Hematopoietic multipotent progenitor cell (in vitro differentiated cells): ENCODE results near the gene TMEM107. TPM values are rescaled to one million over a fixed set of nuclear protein-coding genes. Genes with fewer than 3 reads are reported as not detected.

ENCODE experiments used
- DNase-seq, 3 donors: peaks; one replicate each; pipeline ENCODE4 v3.0.0-alpha.2; 2011 to 2015; ENCODE audit warnings: low read depth in 2 of 3, low spot score in 2 of 3
- total RNA-seq: library from RNA; depleted of rRNA; stranded (reverse); fragments of >200 nt; gene quantifications from one replicate; pipeline ENCODE4 v1.2.3, GENCODE V29; 2012

TMEM107 gene
- total RNA-seq, 1 donor = 251 TPM

DNA sequence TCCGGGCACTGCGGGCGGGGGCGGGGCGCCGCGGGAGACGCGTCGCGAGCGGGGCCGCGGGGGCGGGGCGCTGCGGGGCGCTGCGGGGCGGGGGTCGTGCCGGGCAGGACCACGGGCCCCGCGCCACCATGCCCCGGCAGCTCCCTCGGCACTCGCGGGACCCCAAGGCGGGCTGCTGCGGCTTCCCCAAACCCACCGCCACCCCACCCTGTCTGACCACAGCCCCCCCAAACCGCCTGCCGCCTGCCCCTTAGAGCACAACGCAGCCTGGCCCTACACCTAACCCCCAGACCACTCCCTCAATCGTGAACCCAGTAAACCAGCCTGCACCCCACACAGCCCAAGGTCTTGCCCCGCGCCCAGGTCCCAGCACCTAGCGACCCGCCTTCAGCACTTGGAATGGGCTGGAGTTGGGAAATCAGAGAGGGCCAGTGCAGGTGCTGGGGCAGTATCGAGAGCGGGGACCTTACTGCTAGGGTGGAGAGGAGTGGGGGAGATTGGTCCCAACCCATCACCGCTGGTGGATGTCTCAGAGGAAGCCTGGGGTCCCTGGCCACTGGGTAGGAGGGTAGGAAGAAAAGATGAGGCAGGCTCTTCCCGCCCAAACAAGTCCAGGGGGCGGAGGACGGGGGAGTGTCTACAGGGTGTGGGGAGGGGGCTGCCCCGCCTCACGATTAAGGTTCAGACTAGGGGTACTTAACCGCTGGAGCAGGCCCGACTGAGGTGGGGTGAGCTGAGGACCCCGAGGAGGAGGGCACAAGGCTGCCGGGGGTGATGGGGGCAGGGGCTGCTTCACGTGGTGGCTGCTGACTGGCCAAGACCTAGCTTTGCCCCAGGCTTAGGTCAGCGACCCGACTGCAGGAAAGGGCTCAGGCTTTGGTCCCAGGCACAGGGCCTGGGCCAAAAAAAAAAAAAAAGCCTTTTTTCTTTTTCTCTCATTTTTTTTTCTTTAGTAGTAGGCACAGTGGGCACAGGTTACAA is 12.9 kb downstream of the TMEM107 start:
- DNase-seq = no peak

DNA sequence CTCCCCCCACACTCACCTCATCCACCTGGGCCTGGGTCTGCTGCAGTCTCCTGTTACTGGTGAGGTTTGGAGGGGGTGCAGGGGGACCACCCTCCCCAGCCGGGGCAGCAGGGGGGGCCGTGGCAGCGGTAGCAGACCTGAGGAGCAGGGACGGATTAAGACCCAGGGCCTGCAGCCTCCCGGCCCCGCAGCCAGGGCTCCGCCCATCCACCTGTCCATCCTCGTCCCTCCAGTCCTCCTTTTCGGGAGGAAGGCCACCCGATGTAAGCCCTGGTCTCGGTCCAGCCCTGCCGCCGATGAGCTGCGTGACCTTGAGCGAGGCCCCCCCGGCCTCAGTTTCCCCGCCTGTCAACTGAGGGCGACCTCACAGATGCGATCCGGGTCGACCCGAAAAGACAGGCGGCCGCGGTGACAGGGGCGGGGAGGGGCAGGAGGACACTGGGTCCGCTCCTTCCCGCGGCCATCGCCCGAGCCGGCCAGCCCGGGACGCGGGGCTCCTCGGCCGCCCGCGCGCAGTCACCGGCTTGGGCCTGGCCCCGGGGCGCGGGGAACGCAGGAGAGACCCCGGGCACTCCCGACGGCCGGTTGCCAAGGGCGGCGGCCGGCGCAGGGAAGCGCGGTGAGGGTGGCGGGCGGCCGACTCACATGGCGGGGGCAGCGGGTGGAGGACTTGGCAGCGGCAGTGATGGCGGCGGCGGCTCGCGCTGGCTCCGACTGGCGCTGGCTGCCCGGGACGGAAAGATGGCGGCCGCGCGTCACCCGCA is 13.8 kb downstream of the TMEM107 start, which contains the start of gene VAMP2:
Gene VAMP2 (minus strand): TSS at position 716 of the 764 bp plus-strand sequence. CDS start 69 bp downstream, at position 647.
- peak; percentile 68 to 80 (median 78) for DNase-seq

DNA sequence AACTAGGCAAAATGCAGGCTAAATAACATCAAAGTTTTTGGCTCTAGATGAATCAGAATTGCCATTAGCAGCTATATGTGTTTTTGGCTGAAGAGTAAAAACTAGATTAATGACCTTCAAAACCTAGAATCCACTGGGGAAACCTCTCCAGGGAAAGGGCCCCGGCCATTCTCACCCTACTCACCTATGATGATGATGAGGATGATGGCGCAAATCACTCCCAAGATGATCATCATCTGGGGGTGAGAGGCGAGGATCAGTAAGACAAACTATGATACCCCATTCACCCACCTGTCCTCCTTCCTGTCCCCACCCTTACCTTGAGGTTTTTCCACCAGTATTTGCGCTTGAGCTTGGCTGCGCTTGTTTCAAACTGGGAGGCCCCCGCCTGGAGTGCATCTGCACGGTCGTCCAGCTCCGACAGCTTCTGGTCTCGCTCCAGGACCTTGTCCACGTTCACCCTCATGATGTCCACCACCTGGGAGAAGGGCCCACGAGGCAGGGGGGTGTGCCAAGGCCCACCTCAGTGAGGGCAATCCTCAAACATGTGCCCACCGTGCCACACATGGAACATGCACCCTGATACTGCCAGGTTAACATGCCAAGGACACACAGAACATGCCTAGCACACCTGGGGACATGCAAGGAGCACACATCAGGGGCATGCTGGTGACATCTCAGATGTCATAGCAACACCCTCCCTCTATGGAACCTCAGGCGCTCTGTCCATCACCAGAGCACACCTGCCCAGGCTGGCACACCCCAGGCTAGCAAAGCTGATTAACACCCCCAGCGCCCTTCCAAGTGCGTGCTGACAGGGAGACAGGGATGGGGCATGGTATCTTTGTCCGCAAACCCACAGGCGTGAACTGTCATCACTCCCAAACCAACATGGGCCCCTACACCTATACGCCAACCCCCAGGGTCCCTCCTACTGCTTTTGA is 14.6 kb downstream of the TMEM107 start:
- no peak for DNase-seq

DNA sequence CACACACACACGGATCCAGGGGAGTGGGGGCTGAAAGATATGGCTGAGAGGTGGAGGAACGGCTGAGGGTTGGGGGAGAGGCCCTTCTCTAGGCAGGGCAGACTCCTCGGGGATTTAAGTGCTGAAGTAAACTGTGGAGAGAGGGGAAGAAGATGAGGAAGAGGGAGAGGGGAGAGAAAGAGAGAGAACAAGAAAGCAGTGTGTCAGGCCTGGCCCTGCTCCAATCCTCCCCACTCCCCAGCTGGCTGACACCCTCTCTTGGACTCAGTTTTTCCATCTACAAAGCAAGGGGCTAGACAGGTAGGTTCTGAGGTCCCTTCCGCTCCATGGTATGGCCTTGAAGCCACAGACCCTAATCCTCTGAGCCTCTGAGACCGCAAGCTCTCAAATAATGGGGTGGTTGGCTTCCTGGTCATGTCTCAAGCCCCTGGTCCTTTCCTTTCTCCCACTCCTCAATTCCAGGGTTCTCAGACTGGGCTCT is 15.4 kb downstream of the TMEM107 start:
- DNase-seq = no peak

DNA sequence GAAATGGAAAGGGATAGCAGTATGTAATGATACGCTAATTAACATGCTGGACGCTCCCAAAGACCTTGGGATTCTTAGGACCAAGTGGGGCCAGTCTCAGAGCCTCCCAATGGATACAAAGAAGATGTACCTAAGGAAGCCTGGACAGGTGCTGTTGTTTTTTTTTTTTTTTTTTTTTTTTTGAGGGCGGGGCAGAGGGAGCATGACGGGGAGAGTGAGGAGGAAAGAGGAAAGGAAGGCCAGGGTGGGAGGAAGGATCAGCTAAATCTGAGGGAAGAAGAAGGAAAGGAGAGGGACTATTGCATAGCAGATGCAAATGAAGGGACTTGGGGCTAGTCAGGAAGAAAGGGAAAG is 16.0 kb downstream of the TMEM107 start:
- no peak for DNase-seq

DNA sequence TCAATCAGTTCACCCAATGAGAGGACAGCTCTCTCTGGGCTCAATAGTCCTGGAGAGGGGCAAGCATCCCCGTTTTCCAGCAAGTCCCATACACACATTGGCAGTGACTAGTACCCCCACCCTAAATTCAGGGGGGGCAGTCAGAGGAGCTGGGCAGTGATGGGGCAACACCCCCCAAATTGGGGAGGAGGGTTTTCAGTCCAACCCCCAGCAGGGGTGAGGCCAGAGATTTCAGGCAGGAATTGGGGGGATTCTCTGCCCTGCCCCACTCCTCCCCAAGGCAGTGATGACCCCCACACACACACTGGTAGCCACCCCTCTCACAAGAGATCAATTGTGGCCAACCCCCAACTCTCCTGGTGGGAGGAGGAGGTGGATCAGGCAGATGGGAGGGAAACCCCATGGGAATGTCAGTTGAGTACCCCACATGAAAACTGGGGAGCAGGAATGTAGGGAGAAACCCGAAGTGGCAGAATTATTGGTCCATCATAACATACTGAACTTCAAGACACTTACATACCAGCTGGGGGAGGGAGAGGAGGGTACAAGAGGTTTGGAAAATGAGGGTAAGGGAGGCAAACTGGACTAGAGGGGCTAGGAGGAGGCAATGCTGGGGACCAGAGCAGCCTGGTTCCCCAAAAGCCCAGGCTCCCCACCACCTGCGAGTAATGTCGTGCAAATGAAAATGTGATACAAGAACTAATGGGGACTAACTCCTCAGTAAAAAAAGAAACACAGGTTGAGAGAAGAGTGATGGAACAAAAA is 16.5 kb downstream of the TMEM107 start:
- no peak for DNase-seq

DNA sequence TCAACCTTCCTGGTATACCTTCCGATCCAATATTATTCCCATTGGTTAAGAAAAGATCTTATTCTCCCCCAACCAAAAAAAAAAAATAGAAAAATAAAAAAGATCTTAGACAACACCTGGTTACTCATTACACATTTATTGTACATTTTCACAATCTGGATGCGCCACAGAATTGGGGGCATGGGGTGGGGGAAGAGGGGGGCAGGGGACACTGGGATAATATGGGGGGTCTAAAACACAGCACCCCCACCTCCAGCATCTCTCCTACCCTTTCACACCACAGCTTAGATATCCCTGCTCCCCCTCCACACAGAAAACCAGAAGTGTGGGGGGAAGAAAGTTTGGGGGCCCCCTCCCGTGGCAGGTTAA is 17.2 kb downstream of the TMEM107 start:
- no peak for DNase-seq

DNA sequence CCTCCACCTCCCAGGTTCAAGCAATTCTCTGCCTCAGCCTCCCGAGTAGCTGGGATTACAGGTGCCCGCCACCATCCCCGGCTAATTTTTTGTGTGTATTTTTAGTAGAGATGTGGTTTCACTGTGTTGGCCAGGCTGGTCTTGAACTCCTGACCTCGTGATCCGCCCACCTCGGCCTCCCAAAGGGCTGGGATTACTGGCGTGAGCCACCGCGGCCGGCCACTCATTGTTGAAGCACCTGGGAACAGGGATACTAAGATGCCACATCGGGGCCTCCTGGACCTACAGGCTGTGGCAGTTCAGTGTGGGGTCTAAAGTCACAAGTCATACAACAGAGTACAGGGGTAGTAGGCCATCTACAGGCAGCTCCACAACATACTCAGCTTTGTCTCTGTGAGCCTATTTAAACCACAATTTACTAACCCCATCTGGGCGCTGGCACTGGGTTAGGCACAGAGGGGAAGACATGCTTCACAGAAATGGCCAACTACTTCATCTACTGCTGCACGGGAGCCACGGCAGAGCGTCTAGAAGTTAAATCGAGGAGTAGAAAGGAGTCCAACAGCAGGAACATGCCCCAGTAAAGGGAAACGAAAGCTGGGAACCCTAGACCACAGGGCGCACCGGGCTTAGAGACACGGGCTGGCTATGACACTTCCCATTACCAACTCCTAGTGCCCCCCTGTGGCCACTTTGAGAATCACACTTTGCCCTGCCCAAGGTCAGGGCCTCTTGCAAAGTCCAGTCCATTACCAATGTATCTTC is 17.7 kb downstream of the TMEM107 start:
- DNase-seq = peak; percentile 74 to 90 (median 83)

DNA sequence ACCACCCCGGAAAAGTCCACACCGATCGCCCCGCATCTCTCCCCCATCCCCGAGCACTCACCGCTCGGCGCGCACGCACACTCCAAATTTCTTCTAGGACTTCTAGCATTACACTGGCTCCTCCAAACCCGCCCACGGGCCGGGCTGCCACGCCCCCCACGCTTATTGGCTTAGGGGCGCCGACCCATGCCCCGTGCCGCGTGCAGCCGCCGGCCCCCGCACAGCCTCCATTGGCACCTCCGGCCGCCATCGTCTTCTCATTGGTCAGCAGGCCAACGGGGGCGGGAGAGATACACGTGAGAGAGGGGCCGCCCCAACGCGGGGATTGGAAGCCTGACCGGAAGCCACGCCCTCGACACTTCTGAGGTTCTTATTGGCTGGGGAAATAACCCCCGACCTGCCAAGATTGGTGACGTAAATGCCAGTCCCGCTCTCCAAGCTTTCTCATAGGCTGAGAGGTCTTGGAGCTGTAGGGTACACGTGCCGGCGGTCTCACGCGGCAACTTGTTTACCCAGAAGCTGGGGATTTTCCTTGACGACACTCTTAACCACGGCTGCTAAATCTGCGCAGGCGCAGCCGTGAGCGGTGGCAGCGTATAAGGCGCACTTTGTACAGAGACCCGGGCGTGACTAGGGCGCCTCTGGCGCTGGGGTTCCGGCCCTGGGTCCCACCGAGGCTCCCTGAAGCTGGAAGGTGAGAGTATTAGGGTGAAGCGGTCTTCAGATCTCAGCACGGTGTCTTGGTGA is 19.8 kb downstream of the TMEM107 start:
- peak; percentile 96 to 100 (median 100) for DNase-seq

DNA sequence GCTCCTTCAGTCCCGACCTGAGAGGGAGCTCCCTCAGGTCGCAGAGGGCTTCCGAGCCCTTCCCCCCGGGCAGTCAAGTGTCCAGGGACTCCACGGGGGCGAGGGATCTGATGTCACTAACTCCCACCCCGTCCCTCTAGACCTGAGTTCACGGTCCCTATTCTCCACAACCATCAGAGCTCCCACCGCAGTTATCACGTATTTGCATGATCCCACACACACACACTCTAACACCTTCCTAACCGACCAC is 20.3 kb downstream of the TMEM107 start:
- DNase-seq = no peak

DNA sequence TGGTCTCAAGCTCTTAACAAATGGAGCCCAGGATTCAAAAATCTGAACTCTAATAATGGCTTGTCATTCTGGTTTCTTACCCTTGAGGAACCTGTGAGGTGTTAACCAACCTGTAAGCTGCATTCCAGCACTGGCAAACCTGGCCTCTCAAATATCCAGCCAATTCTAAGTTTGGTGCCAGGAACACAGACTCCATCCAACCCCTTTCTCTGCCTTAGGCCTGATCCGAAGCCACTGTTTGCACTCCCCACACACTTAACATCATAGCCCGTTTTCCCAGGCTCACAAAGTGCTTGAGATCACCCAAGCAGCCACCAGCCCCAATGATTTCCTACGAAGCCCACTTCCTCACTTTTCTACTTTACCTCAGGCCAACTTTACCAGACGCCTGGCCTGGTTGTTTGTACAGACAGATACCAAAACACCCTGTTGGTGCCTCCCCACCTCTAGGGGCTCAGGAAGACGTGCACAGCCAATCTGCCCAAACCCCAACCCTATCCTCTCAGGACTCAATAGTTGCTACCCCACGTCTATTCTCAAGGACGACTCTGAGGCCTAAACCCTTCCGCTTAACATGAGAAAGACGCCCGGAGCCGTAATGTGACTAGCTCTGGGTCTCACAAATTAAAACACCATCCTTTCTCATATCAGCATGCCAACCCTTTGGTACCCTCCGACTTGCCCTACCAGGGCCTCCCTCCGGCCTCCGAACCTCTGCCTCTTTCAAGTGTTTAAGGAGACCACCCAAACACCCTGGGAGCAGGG is 20.8 kb downstream of the TMEM107 start:
- no peak for DNase-seq

DNA sequence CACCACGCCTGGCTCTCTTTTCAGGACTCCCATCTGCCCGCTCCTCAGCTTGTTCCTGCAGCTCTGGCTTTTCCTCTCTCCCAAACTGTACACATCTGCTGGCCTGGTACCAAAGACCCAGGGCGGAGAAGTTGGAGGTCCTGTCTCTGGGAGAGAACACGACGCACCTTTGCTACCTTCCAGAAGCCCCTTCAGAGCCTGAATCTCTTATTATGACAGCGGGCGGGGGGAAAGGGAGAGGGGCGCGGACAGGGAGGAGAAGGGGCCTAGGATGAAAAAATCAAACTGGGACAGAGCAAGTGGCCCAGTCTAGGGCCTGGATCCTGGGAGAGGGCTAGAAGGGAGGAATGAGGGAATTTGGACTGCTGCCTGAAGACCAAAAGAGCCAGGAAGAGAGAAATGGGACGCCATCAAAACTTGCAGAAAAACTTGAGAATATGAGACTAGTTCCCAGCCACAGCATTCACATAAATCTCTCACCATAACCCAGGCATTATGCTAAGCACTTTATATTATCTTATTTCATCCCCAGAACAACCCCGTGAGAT is 21.5 kb downstream of the TMEM107 start:
- no peak for DNase-seq

DNA sequence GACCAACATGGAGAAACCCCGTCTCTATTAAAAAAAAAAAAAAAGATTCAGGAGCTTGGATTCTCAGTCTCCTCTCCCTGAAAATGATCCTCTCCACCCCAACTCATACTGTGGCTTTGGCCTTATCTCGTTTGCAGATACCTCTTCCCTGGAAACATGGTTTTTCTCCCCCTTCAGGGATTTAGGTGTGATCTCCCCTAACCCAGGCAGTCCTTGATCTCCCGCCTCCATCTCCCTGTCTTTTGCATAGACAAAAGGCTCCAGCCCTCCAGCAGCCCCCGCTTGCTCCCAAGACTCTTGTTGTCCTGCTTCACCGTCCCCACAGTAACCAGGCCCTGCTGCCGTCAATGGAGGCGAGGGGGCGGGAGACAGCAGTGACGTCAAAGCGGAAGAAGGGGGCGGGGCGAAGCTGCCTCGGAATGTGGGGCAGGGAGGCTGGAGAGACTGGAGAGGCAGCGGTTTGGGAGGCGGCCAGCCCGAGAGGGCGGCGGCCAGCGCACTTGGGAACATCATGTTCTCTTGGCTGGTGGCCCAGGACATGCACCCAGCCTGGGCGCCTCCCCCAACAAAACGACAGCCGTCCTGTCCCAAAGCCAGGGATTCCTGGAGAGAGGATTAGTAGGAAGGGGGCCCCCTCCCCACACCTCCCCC is 22.1 kb downstream of the TMEM107 start:
- DNase-seq = peak; percentile 81 to 97 (median 92)

DNA sequence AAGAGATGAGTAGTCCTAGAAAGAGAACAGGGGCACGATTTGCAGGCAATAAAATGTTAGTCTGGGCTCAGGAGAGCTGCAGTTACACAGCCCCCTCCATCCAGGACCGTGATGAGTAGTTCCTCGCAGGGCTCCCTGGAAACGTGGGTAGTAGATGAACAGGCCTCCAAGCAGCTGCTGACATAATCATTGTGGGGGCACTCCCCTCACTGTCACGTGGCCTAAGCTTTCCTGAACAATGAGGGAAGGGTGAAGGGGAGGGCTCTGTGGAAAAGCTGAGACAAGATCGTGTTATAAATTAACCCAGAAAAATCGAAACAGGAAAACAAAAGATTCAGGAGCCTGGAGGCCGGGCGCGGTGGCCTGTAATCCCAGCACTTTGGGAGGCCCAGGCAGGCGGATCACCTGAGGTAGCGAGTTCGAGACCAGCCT is 22.6 kb downstream of the TMEM107 start:
- DNase-seq = peak in 2 of 3 donors; percentile 64 to 78

DNA sequence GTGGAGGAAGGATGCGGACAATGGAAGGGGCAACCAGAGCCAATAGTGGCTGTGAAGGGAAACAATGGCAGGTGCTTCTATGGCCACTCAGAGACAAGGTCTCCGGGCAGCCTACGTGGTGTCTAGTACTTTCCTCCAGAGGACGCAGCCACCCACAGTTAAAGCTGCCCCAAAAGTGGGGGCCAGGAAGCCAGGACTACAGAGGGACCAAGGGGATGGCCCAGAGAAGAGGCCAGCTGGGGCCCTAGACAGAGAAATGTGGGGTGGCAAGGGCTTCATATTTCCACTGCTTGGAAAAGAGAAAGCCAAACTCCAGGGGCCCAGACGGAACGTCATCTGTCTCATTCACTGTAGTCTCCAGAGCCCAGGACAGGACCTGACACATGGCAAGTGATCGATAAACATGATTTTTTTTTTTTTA is 23.1 kb downstream of the TMEM107 start:
- DNase-seq = no peak

DNA sequence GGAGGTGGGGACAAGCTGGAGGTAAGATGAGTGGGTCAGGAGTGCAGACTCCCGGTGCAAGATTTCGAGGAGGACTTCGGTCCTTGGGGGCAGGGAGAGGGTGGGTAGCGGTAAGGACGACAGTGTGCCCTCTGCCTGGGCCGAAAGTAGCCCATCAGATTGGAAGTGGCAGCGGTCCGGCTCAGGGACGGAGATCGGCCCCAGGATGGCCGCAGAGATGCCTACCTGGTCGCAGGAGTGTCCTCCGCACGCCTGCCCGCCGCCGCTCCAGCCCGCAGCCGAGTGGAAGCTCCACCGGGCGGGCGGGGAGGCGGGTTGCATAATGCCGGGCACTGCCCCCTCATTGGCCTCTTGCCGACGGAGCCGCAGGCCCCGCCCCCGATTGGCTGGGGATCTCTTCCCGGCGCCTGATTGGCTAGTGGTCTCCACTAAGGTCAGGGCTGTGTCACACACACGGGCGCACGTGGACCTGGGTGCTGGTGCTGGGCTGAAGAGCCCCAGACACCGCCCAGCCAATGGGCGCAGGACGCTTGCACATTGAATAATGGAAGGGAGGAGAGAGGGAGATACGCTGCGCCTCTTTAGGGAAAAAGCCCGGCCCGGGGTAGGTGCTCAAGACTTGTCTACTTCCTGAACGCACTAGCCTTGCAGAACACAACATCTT is 23.9 kb downstream of the TMEM107 start, which contains the start of gene PER1:
Gene PER1 (minus strand): TSS at position 293 of the 664 bp plus-strand sequence. CDS start 1,698 bp downstream, outside the sequence.
- DNase-seq = peak; percentile 67 to 93 (median 89)
